ENCODE data around the gene SLC24A3.

The SLC24A3 gene

GRCh38 chr20:19462491-19462890 lies 250.0 kb downstream of the SLC24A3 start:
- no peak overlapping the region for H3K4me3 ChIP-seq (ENCODE audit: low read length)
- DNase-seq (ENCODE audit: low read depth, low spot score): no peak

GRCh38 chr20:19463597-19463996 lies 251.2 kb downstream of the SLC24A3 start:
- no peak for DNase-seq (ENCODE audit: low read depth, low spot score)
- no peak overlapping the region for H3K4me3 ChIP-seq (ENCODE audit: low read length)

- no peak overlapping the region for H3K4me3 ChIP-seq (ENCODE audit: low read length)
Observed at GRCh38 chr20:19465536-19465935, 253.1 kb downstream of the SLC24A3 start.

GRCh38 chr20:19466206-19466928 lies 253.9 kb downstream of the SLC24A3 start:
- H3K4me3 ChIP-seq (ENCODE audit: low read length): no peak overlapping the region
- no peak for DNase-seq (ENCODE audit: low read depth, low spot score)

More at GRCh38 chr20:19465536-19465935, 253.1 kb downstream of the SLC24A3 start:
- DNase-seq (ENCODE audit: low read depth, low spot score): no peak

- H3K4me3 ChIP-seq (ENCODE audit: low read length): no peak overlapping the region
Observed at GRCh38 chr20:19473216-19473921, 260.9 kb downstream of the SLC24A3 start.

GRCh38 chr20:19473922-19474286 lies 261.5 kb downstream of the SLC24A3 start:
- DNase-seq (ENCODE audit: low read depth, low spot score): no peak
- no peak overlapping the region for H3K4me3 ChIP-seq (ENCODE audit: low read length)

More at GRCh38 chr20:19473216-19473921, 260.9 kb downstream of the SLC24A3 start:
- no peak for DNase-seq (ENCODE audit: low read depth, low spot score)

- peak; percentile 82 for DNase-seq (ENCODE audit: low read depth, low spot score)
- no peak overlapping the region for H3K4me3 ChIP-seq (ENCODE audit: low read length)
Observed at GRCh38 chr20:19478320-19478895, 266.0 kb downstream of the SLC24A3 start.

GRCh38 chr20:19482726-19483125 lies 270.3 kb downstream of the SLC24A3 start:
- no peak overlapping the region for H3K4me3 ChIP-seq (ENCODE audit: low read length)
- DNase-seq (ENCODE audit: low read depth, low spot score): no peak

GRCh38 chr20:19483309-19483708 lies 270.9 kb downstream of the SLC24A3 start:
- H3K4me3 ChIP-seq (ENCODE audit: low read length): no peak overlapping the region
- no peak for DNase-seq (ENCODE audit: low read depth, low spot score)

- no peak for DNase-seq (ENCODE audit: low read depth, low spot score)
- no peak overlapping the region for H3K4me3 ChIP-seq (ENCODE audit: low read length)
Observed at GRCh38 chr20:19486446-19486845, 274.0 kb downstream of the SLC24A3 start.

- no peak overlapping the region for H3K4me3 ChIP-seq (ENCODE audit: low read length)
- no peak for DNase-seq (ENCODE audit: low read depth, low spot score)
Observed at GRCh38 chr20:19487420-19487819, 275.0 kb downstream of the SLC24A3 start.

- DNase-seq (ENCODE audit: low read depth, low spot score): no peak
- H3K4me3 ChIP-seq (ENCODE audit: low read length): no peak overlapping the region
Observed at GRCh38 chr20:19491241-19491640, 278.8 kb downstream of the SLC24A3 start.

- H3K4me3 ChIP-seq (ENCODE audit: low read length): no peak overlapping the region
- no peak for DNase-seq (ENCODE audit: low read depth, low spot score)
Observed at GRCh38 chr20:19492116-19492515, 279.7 kb downstream of the SLC24A3 start.

GRCh38 chr20:19492687-19493336 lies 280.4 kb downstream of the SLC24A3 start:
- H3K4me3 ChIP-seq (ENCODE audit: low read length): no peak overlapping the region
- no peak for DNase-seq (ENCODE audit: low read depth, low spot score)

- no peak for DNase-seq (ENCODE audit: low read depth, low spot score)
- H3K4me3 ChIP-seq (ENCODE audit: low read length): no peak overlapping the region
Observed at GRCh38 chr20:19493794-19494495, 281.5 kb downstream of the SLC24A3 start.

GRCh38 chr20:19495905-19496703 lies 283.7 kb downstream of the SLC24A3 start:
- no peak overlapping the region for H3K4me3 ChIP-seq (ENCODE audit: low read length)
- DNase-seq (ENCODE audit: low read depth, low spot score): no peak

- DNase-seq (ENCODE audit: low read depth, low spot score): no peak
- no peak overlapping the region for H3K4me3 ChIP-seq (ENCODE audit: low read length)
Observed at GRCh38 chr20:19497064-19497463, 284.6 kb downstream of the SLC24A3 start.

GRCh38 chr20:19498756-19499155 lies 286.3 kb downstream of the SLC24A3 start:
- H3K4me3 ChIP-seq (ENCODE audit: low read length): no peak overlapping the region
- DNase-seq (ENCODE audit: low read depth, low spot score): peak; percentile 68
